Activated CD4-positive, alpha-beta T cell treated with anti-CD3 and anti-CD28 coated beads for 1 hour (primary cell): ENCODE data around the gene COL16A1.

Experiments used
- DNase-seq: peaks from one replicate; pipeline ENCODE4 v3.0.0-alpha.2; 2020

COL16A1 gene

GRCh38 chr1:31621847-31622730, 81.7 kb downstream of the COL16A1 start:
- no peak for DNase-seq

DNA sequence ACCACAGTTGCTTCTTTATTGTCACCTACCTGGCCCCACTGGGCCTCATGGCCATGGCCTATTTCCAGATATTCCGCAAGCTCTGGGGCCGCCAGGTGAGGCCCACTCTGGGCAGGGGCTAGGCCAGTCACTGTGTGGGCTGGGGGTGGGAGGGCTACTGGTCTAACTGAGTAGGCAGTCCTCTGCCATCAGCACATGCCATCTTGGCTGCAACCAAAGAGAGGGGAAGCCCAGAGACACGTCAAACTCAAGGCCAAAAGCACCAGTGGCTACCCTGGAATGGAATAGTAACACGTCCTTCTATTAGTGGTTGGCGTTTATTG, 82.4 kb downstream of the COL16A1 start:
- no peak for DNase-seq

DNA sequence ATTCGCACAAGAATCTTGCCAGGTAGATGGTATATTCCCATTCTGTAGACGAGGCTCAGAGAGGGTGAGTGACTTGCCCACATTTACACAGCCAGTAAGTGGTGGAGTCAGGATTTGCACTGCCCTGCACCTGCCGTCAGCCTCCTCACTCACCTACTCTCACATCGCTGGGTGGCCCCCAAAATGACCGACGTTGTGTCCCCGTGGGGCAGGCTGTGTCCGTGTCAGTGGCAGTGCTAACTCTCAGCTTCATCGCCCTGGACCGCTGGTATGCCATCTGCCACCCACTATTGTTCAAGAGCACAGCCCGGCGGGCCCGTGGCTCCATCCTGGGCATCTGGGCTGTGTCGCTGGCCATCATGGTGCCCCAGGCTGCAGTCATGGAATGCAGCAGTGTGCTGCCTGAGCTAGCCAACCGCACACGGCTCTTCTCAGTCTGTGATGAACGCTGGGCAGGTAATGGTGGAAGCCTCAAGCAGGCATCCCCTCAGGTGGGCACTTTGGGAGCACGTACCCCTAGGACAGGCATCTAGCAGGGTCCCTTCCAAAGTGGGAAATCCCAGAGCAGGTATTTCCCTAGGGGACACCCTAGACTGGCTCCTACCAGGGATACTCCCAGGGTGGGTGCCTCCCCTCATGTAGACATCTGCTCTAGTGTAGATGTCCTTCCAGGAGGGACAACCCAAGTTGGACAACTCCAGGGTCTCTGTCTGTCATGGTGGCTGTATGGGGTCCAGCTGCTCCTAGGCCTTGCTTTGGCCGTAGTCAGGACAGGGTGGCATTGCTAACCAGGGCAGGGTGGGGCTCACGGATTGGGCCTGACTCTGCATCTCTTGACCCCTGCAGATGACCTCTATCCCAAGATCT, 83.0 kb downstream of the COL16A1 start:
- no peak for DNase-seq

DNA sequence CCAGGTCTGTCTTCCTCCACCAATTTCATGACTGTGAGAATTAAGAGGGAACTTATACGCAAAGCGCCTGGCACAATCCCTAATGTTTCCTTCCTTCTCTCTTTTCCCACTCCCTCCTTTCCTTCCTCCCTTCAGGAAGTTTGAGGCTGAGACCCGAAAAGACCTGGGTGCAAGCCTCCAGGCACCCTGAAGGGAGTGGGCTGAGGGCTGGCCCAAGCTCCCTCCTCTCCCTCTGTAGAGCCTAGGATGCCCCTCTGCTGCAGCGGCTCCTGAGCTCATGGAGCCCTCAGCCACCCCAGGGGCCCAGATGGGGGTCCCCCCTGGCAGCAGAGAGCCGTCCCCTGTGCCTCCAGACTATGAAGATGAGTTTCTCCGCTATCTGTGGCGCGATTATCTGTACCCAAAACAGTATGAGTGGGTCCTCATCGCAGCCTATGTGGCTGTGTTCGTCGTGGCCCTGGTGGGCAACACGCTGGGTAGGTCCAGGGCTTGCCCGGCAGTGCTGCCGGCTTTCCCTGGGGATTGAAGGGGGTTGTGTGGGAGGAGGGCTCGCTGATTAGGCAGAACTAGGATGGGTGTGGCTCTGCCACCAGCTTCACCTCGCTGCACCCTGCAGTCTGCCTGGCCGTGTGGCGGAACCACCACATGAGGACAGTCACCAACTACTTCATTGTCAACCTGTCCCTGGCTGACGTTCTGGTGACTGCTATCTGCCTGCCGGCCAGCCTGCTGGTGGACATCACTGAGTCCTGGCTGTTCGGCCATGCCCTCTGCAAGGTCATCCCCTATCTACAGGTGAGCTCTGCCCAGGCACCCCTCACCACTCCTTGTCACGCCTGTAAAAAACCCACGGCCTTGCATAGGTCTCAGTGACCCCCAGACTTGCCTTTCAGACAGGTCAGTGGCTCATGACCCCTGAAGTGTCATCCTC, 84.6 kb downstream of the COL16A1 start:
- DNase-seq: no peak

DNA sequence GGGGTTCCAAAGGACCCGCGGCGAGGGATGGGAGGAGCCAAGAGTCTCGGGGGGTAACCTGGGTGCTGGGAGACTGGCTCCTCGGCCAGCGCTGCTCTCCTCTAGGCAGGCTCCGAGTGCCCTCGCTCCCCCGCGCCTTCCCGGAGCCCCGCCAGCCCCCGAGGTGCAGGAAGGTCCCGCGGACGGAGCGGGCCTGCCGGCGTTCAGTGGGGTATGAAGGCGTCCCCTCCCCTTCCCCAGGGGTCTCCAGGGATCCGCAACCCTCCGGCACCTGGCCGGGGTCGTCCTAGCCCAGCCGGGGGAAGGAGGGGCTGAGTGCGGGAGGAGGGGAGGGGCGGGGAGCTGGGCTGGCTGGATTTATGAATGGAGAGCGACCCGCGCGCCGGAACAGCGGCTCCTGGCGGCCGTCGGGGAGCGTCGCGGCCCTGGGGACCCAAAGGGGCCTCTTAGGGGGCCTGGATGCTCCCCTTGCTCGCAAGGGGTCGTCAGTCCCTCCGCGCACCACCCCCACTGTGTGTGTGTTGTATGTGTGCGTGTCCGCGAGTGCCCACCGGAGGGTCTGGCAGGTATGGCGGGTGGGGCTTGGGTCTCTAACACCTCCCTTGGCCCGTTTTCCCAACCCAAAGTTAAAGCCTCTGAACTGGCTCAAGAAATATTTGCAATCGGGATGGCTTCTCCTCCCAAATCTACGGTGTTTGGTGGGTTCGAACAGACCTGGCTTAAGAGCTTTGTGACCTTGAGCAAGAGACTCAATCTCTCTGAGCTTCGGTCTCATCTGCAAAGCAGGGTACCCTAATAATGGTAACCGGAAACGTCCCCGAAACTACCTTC, 85.7 kb downstream of the COL16A1 start:
- DNase-seq: no peak

- DNase-seq: no peak
These were observed 86.5 kb downstream of the COL16A1 start, which contains the start of gene HCRTR1 for GRCh38 chr1:31617218-31617915. Gene HCRTR1 (plus strand): TSS chr1:31617689. CDS start chr1:31619193, 1,504 bp downstream.

GRCh38 chr1:31615939-31616338, 87.9 kb downstream of the COL16A1 start:
- DNase-seq: no peak

DNA sequence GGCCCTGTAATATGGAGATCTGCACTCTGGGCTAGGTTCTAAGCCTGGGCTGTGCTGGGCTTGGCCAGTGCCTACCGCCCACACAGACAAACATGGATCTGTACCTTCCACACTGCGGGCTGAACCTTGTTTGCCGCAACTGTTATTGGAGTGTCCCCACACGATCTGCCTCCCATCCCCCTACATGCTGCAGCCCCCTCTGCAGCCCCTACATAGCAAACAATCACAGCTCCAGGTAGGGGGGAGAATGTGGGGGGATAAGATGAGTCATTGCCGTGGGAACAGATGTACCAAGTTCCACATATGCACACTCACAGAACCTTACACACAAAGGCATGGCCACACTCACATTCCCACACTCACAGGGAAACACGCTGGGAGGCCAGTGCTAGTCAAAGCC, 88.4 kb downstream of the COL16A1 start:
- DNase-seq: no peak

- no peak for DNase-seq
These were observed 89.3 kb downstream of the COL16A1 start for GRCh38 chr1:31614414-31615005.

GRCh38 chr1:31609514-31610118, 94.2 kb downstream of the COL16A1 start:
- DNase-seq: no peak

GRCh38 chr1:31607360-31607759, 96.5 kb downstream of the COL16A1 start:
- DNase-seq: no peak

- no peak for DNase-seq
These were observed 97.8 kb downstream of the COL16A1 start for GRCh38 chr1:31605908-31606427.
